ENCODE results near the gene ZBTB24. TPM values are rescaled to one million over a fixed set of nuclear protein-coding genes. Genes with fewer than 3 reads are reported as not detected.
"Not testable (repeated sequence)": the region's sequence is repeated elsewhere in the genome, so short reads cannot be mapped to it uniquely, and the experiment has no call there.

ZBTB24 gene
- 6.6 and 12.7 TPM in 2 replicates for total RNA-seq (2014; rRNA removed; shearing (Covaris generic))

- DNase-seq (ENCODE audit: low spot score), result peak; percentile 89
- in situ Hi-C loops (cut with HindIII; ENCODE audit: low sequenced_read_pairs), result no loop called here
Measured at GRCh38 chr6:109482905-109483734, at the start of gene ZBTB24. ZBTB24 (minus strand) TSS chr6:109483219; CDS start chr6:109482026, 1,193 bp downstream.

- peak; percentile 73 for DNase-seq (ENCODE audit: low spot score)
- in situ Hi-C loops (cut with HindIII; ENCODE audit: low sequenced_read_pairs), result no loop called here
Measured at GRCh38 chr6:109531446-109531845, 48.4 kb upstream of the ZBTB24 start.

GRCh38 chr6:109527989-109528388 is 45.0 kb upstream of the ZBTB24 start:
- no peak for DNase-seq (ENCODE audit: low spot score)
- in situ Hi-C loops (cut with HindIII; ENCODE audit: low sequenced_read_pairs), result no loop called here

GRCh38 chr6:109526905-109527628 is 44.0 kb upstream of the ZBTB24 start:
- peak; percentile 64 for DNase-seq (ENCODE audit: low spot score)
- in situ Hi-C loops (cut with HindIII; ENCODE audit: low sequenced_read_pairs), result no loop called here

- in situ Hi-C loops (cut with HindIII; ENCODE audit: low sequenced_read_pairs), result no loop called here
Measured at GRCh38 chr6:109524129-109524528, 41.1 kb upstream of the ZBTB24 start.

GRCh38 chr6:109523478-109523877 is 40.5 kb upstream of the ZBTB24 start:
- in situ Hi-C loops (cut with HindIII; ENCODE audit: low sequenced_read_pairs), result no loop called here
- no peak for DNase-seq (ENCODE audit: low spot score)

More at GRCh38 chr6:109524129-109524528, 41.1 kb upstream of the ZBTB24 start:
- no peak for DNase-seq (ENCODE audit: low spot score)

GRCh38 chr6:109521080-109521479 is 38.1 kb upstream of the ZBTB24 start:
- no peak for DNase-seq (ENCODE audit: low spot score)
- in situ Hi-C loops (cut with HindIII; ENCODE audit: low sequenced_read_pairs), result no loop called here

- in situ Hi-C loops (cut with HindIII; ENCODE audit: low sequenced_read_pairs); DNase-seq (ENCODE audit: low spot score): not testable (repeated sequence)
Measured at GRCh38 chr6:109519647-109520046, 36.6 kb upstream of the ZBTB24 start.

- in situ Hi-C loops (cut with HindIII; ENCODE audit: low sequenced_read_pairs), result no loop called here
Measured at GRCh38 chr6:109516929-109517328, 33.9 kb upstream of the ZBTB24 start.

GRCh38 chr6:109515781-109516409 is 32.9 kb upstream of the ZBTB24 start:
- in situ Hi-C loops (cut with HindIII; ENCODE audit: low sequenced_read_pairs), result no loop called here

More at GRCh38 chr6:109516929-109517328, 33.9 kb upstream of the ZBTB24 start:
- DNase-seq (ENCODE audit: low spot score), result no peak

GRCh38 chr6:109514946-109515345 is 31.9 kb upstream of the ZBTB24 start:
- in situ Hi-C loops (cut with HindIII; ENCODE audit: low sequenced_read_pairs), result no loop called here
- DNase-seq (ENCODE audit: low spot score), result no peak

More at GRCh38 chr6:109515781-109516409, 32.9 kb upstream of the ZBTB24 start:
- DNase-seq (ENCODE audit: low spot score), result no peak

- no peak for DNase-seq (ENCODE audit: low spot score)
Measured at GRCh38 chr6:109513571-109514071, 30.6 kb upstream of the ZBTB24 start.

GRCh38 chr6:109512271-109512817 is 29.3 kb upstream of the ZBTB24 start:
- DNase-seq (ENCODE audit: low spot score), result no peak
- in situ Hi-C loops (cut with HindIII; ENCODE audit: low sequenced_read_pairs), result no loop called here

More at GRCh38 chr6:109513571-109514071, 30.6 kb upstream of the ZBTB24 start:
- in situ Hi-C loops (cut with HindIII; ENCODE audit: low sequenced_read_pairs), result no loop called here

- in situ Hi-C loops (cut with HindIII; ENCODE audit: low sequenced_read_pairs), result no loop called here
- no peak for DNase-seq (ENCODE audit: low spot score)
Measured at GRCh38 chr6:109511832-109512231, 28.8 kb upstream of the ZBTB24 start.

- in situ Hi-C loops (cut with HindIII; ENCODE audit: low sequenced_read_pairs), result no loop called here
Measured at GRCh38 chr6:109510358-109510757, 27.3 kb upstream of the ZBTB24 start.

GRCh38 chr6:109508166-109508860 is 25.3 kb upstream of the ZBTB24 start:
- DNase-seq (ENCODE audit: low spot score), result no peak
- in situ Hi-C loops (cut with HindIII; ENCODE audit: low sequenced_read_pairs), result no loop called here

More at GRCh38 chr6:109510358-109510757, 27.3 kb upstream of the ZBTB24 start:
- DNase-seq (ENCODE audit: low spot score), result no peak

GRCh38 chr6:109507490-109508072 is 24.6 kb upstream of the ZBTB24 start:
- in situ Hi-C loops (cut with HindIII; ENCODE audit: low sequenced_read_pairs), result no loop called here
- no peak for DNase-seq (ENCODE audit: low spot score)

GRCh38 chr6:109506841-109507240 is 23.8 kb upstream of the ZBTB24 start:
- no peak for DNase-seq (ENCODE audit: low spot score)
- in situ Hi-C loops (cut with HindIII; ENCODE audit: low sequenced_read_pairs), result no loop called here
